SK-N-SH (cell line): ENCODE measurements around the gene KRT3. TPM values are rescaled to one million over a fixed set of nuclear protein-coding genes. Genes with fewer than 3 reads are reported as not detected.

ENCODE experiments used
- CTCF ChIA-PET: fragments of 300-600, 350-600 bp; formaldehyde crosslinking; extraction: SDS; loops from one replicate; lab custom pipeline; 2021; lab: Yijun Ruan, JAX
- POLR2A ChIA-PET: fragments of 350-600 bp; sonication (Branson Sonifier 250); formaldehyde crosslinking; extraction: SDS; loops from one replicate; lab custom pipeline; 2020; ENCODE audit warnings: antibody characterized with exemption, inconsistent platforms; lab: Yijun Ruan, JAX
- DNase-seq: peaks from one replicate; pipeline ENCODE4 v3.0.0; 2012
- H2AFZ ChIP-seq: fragments of 200-600 bp; sonication (generic); 2 replicates; pipeline ENCODE4 v1.8.1; 2016; ENCODE audit warnings: antibody characterized with exemption, mild to moderate bottlenecking, low read depth
- H3F3A ChIP-seq: fragments of 200-600 bp; sonication (generic); replicated peaks from 2 replicates; pipeline ENCODE3; 2016; ENCODE audit warnings: antibody characterized with exemption, mild to moderate bottlenecking; ENCODE audit not compliant: insufficient read depth
- H3K27ac ChIP-seq, 2 experiments: fragments of 200-500 bp in 1 of 2; fragments of 200-600 bp in 1 of 2; sonication (Bioruptor generic) in 1 of 2; sonication (generic), shearing (Covaris generic) in 1 of 2; 2 replicates each; pipeline versions ENCODE4 v1.5.1 to v1.6.1; 2014 to 2016; ENCODE audit warnings: low read depth in 2 of 2, inconsistent platforms in 1 of 2, low read length in 1 of 2, mild to moderate bottlenecking in 1 of 2, mixed read lengths in 1 of 2
- H3K27me3 ChIP-seq: fragments of 200-600 bp; sonication (generic), shearing (Covaris generic); 2 replicates; pipeline ENCODE4 v1.6.1; 2016; ENCODE audit warnings: mixed run types; ENCODE audit not compliant: insufficient read depth
- H3K36me3 ChIP-seq, 2 experiments: fragments of 200-500 bp in 1 of 2; fragments of 200-600 bp in 1 of 2; sonication (Bioruptor generic) in 1 of 2; sonication (generic) in 1 of 2; replicated peaks in 1 of 2; 2 replicates each; pipeline versions ENCODE3 to v1.5.1; 2014 to 2016; ENCODE audit warnings: low read length in 1 of 2, mild to moderate bottlenecking in 1 of 2; ENCODE audit not compliant: insufficient read depth in 2 of 2, control insufficient read depth in 1 of 2
- H3K4me1 ChIP-seq, 2 experiments: fragments of 200-500 bp in 1 of 2; fragments of 200-600 bp in 1 of 2; sonication (Bioruptor generic) in 1 of 2; sonication (generic), shearing (Covaris generic) in 1 of 2; 2 replicates each; pipeline versions ENCODE4 v1.5.1 to v1.6.1; 2014 to 2016; ENCODE audit warnings: low read depth in 1 of 2, low read length in 1 of 2, mixed run types in 1 of 2; ENCODE audit not compliant: insufficient read depth in 2 of 2, control insufficient read depth in 1 of 2
- H3K4me2 ChIP-seq: fragments of 200-600 bp; sonication (generic), shearing (Covaris generic); 2 replicates; pipeline ENCODE4 v1.6.1; 2017; ENCODE audit warnings: mixed run types
- H3K4me3 ChIP-seq, 2 experiments: fragments of 200-500 bp in 1 of 2; fragments of 200-600 bp in 1 of 2; sonication (Bioruptor generic) in 1 of 2; sonication (generic), shearing (Covaris generic) in 1 of 2; 2 replicates each; pipeline versions ENCODE4 v1.5.1 to v1.8.1; 2014 to 2016; ENCODE audit warnings: low read depth in 2 of 2, inconsistent platforms in 1 of 2, low read length in 1 of 2, mild to moderate bottlenecking in 1 of 2, mixed read lengths in 1 of 2, moderate library complexity in 1 of 2
- H3K79me2 ChIP-seq: fragments of 200-600 bp; sonication (generic); 2 replicates; pipeline ENCODE4 v1.8.1; 2017; ENCODE audit warnings: mild to moderate bottlenecking; ENCODE audit not compliant: insufficient read depth
- H3K9ac ChIP-seq: fragments of 200-600 bp; sonication (generic); 2 replicates; pipeline ENCODE4 v1.6.1; 2017; ENCODE audit warnings: mixed run types
- H3K9me2 ChIP-seq: fragments of 200-600 bp; sonication (generic); 2 replicates; pipeline ENCODE4 v1.6.1; 2017; ENCODE audit warnings: mixed run types
- H3K9me3 ChIP-seq: fragments of 200-600 bp; sonication (generic); 2 replicates; pipeline ENCODE4 v1.6.1; 2017; ENCODE audit warnings: mixed run types, mild to moderate bottlenecking, moderate library complexity
- H4K20me1 ChIP-seq: fragments of 200-600 bp; sonication (generic); 2 replicates; pipeline ENCODE4 v1.6.1; 2017; ENCODE audit warnings: mild to moderate bottlenecking, mixed run types; ENCODE audit not compliant: insufficient read depth
- CTCF ChIP-seq: fragments of 200-600 bp; sonication (generic); IDR thresholded peaks from 2 replicates; pipeline ENCODE4 v1.6.1; 2017; ENCODE audit warnings: antibody characterized with exemption, mild to moderate bottlenecking, moderate library complexity
- ELF1 ChIP-seq: IDR thresholded peaks from 2 replicates; pipeline ENCODE4 v1.4.0; 2012
- EP300 ChIP-seq, 2 experiments: IDR thresholded peaks; 2 replicates each; pipeline versions ENCODE4 v1.4.0 to v1.6.1; 2012; ENCODE audit warnings: borderline replicate concordance in 1 of 2, low read depth in 1 of 2, low read length in 1 of 2
- EZH2phosphoT487 ChIP-seq: fragments of 200-600 bp; sonication (generic); IDR thresholded peaks from 2 replicates; pipeline ENCODE4 v1.6.1; 2017; ENCODE audit warnings: low read depth, mixed run types, mild to moderate bottlenecking, antibody characterized with exemption, moderate library complexity, borderline replicate concordance
- FOSL2 ChIP-seq: IDR thresholded peaks from 2 replicates; pipeline ENCODE4 v1.4.0; 2012; ENCODE audit warnings: low read depth, mild to moderate bottlenecking, moderate library complexity, borderline replicate concordance
- GATA2 ChIP-seq: sonication (generic); formaldehyde crosslinking; IDR thresholded peaks from 2 replicates; pipeline ENCODE4 v1.5.0; 2020; ENCODE audit warnings: mild to moderate bottlenecking, missing genetic modification reagents
- IRF3 ChIP-seq: fragments of 150-350 bp; IDR thresholded peaks from 2 replicates; pipeline ENCODE4 v1.6.1; 2016; ENCODE audit warnings: mild to moderate bottlenecking, low read depth, low read length
- MAX ChIP-seq: IDR thresholded peaks from 2 replicates; pipeline ENCODE4 v1.4.0; 2012; ENCODE audit warnings: low read depth
- MXI1 ChIP-seq: IDR thresholded peaks from 2 replicates; pipeline ENCODE4 v1.6.1; 2012; ENCODE audit warnings: mild to moderate bottlenecking, low read depth, low read length, improper control_type of control experiment
- NRF1 ChIP-seq: IDR thresholded peaks from 2 replicates; pipeline ENCODE4 v1.6.1; 2012; ENCODE audit warnings: low read depth, mild to moderate bottlenecking, low read length
- PBX3 ChIP-seq: IDR thresholded peaks from 2 replicates; pipeline ENCODE4; 2012
- RAD21 ChIP-seq: IDR thresholded peaks from 2 replicates; pipeline ENCODE4 v1.6.1; 2012; ENCODE audit warnings: mild to moderate bottlenecking, low read length
- RCOR1 ChIP-seq: fragments of 150-350 bp; IDR thresholded peaks from 2 replicates; pipeline ENCODE4 v1.6.1; 2017; ENCODE audit warnings: antibody characterized with exemption, low read length
- RFX5 ChIP-seq: IDR thresholded peaks from 2 replicates; pipeline ENCODE4 v1.6.1; 2012; ENCODE audit warnings: mild to moderate bottlenecking, improper control_type of control experiment, low read length
- RXRA ChIP-seq: IDR thresholded peaks from 2 replicates; pipeline ENCODE4 v1.4.0; 2012; ENCODE audit warnings: low read depth, mild to moderate bottlenecking, borderline replicate concordance
- SIN3A ChIP-seq: IDR thresholded peaks from 2 replicates; pipeline ENCODE4 v1.6.1; 2012; ENCODE audit warnings: low read depth, mild to moderate bottlenecking, low read length, moderate library complexity, borderline replicate concordance
- SMC3 ChIP-seq: IDR thresholded peaks from 2 replicates; pipeline ENCODE4 v1.6.1; 2012; ENCODE audit warnings: low read depth, low read length, improper control_type of control experiment
- TCF12 ChIP-seq: IDR thresholded peaks from 2 replicates; pipeline ENCODE4 v1.4.0; 2012
- TEAD4 ChIP-seq: IDR thresholded peaks from 2 replicates; pipeline ENCODE4 v1.4.0; 2012; ENCODE audit warnings: mild to moderate bottlenecking, borderline replicate concordance; ENCODE audit not compliant: insufficient read depth
- USF2 ChIP-seq: fragments of 150-350 bp; IDR thresholded peaks from 2 replicates; pipeline ENCODE4 v1.6.1; 2017; ENCODE audit warnings: antibody characterized with exemption, low read length, low read depth, borderline replicate concordance
- YY1 ChIP-seq: IDR thresholded peaks from 2 replicates; pipeline ENCODE4 v1.4.0; 2012; ENCODE audit warnings: low read depth, mild to moderate bottlenecking
- WGBS: methylation state at CpG from one replicate; pipeline ENCODE4 v1.1.6; 2017; ENCODE audit warnings: low lambda C conversion rate; 5-methylcytosine and 5-hydroxymethylcytosine counted together
- polyA plus RNA-seq, 3 experiments: library from polyadenylated mRNA; depleted of rRNA; stranded (reverse); fragments of >200 nt; gene quantifications; 2 replicates each; pipeline ENCODE4 v1.2.3, GENCODE V29; 2012

The KRT3 gene
- polyA plus RNA-seq, 1 of the 3 experiments (the other 2 are of a cell fraction) = not detected

GRCh38 chr12:52827499-52828090 is 31.7 kb upstream of the KRT3 start:
- Histone ChIP-seq H2AFZ (no peak overlapping the region), H3K4me1 (no peaks in the 10 kb centered on the region), H3K9me3 (no peaks in the 10 kb centered on the region), H3K27me3 (peaks cover 45% of the 10 kb centered on the region), H3K27ac (no peak overlapping the region), H3K4me2 (no peak overlapping the region), H3K36me3 (no peaks in the 10 kb centered on the region), H3F3A (no peaks in the 10 kb centered on the region), H3K9ac (no peak overlapping the region), H3K79me2 (no peaks in the 10 kb centered on the region), H3K9me2 (no peaks in the 10 kb centered on the region), H4K20me1 (no peaks in the 10 kb centered on the region), H3K4me3 (no peak overlapping the region)
- no peak for DNase-seq
- WGBS = 23% methylated on average over 6 of the region's 6 CpGs
- CTCF ChIA-PET = no interaction called here
- POLR2A ChIA-PET = no interaction called here
- no peak for TF ChIP-seq RXRA
- TF ChIP-seq FOSL2 = no peak
- no peak for TF ChIP-seq RFX5
- TF ChIP-seq EP300 (IDR thresholded peaks at IDR 0.05; ENCODE audit: borderline replicate concordance in 1 of 2, low read depth in 1 of 2, low read length in 1 of 2) = no peak
- TF ChIP-seq USF2 = no peak
- TF ChIP-seq TCF12 = no peak
- no peak for TF ChIP-seq EZH2phosphoT487

- no peaks in the 10 kb centered on the region for H3K9me3 ChIP-seq
- H3K9me2 ChIP-seq = no peaks in the 10 kb centered on the region
- H3K79me2 ChIP-seq = no peaks in the 10 kb centered on the region
- ChIA-PET CTCF (interaction anchor here (1.4 kb wide), 1 partner anchor 53 kb away, joined by 4 read pairs; no protein-coding TSS in a partner anchor), POLR2A (no interaction called here)
- peaks cover 38% of the 10 kb centered on the region for H3K27me3 ChIP-seq
- H2AFZ ChIP-seq = no peak overlapping the region
- no peaks in the 10 kb centered on the region for H3K4me1 ChIP-seq
- H3K9ac ChIP-seq = no peak overlapping the region
- 42% methylated on average over 11 of the region's 11 CpGs for WGBS
- no peak overlapping the region for H3K4me3 ChIP-seq
- no peak for DNase-seq
- no peaks in the 10 kb centered on the region for H3F3A ChIP-seq
- H3K36me3 ChIP-seq = no peaks in the 10 kb centered on the region
- H4K20me1 ChIP-seq = no peaks in the 10 kb centered on the region
- no peak overlapping the region for H3K4me2 ChIP-seq
- H3K27ac ChIP-seq = no peak overlapping the region
- TF ChIP-seq ELF1 = no peak
- no peak for TF ChIP-seq RAD21
- no peak for TF ChIP-seq SIN3A
- no peak for TF ChIP-seq IRF3
- no peak for TF ChIP-seq GATA2 (CRISPR knock-in tag)
- no peak for TF ChIP-seq MAX
- TF ChIP-seq USF2 = no peak
- no peak for TF ChIP-seq PBX3
- no peak for TF ChIP-seq TEAD4
- TF ChIP-seq RCOR1 = no peak
- TF ChIP-seq TCF12 = no peak
- no peak for TF ChIP-seq MXI1
- no peak for TF ChIP-seq NRF1
- no peak for TF ChIP-seq CTCF
- TF ChIP-seq SMC3 = no peak
- TF ChIP-seq YY1 = no peak
These were observed 30.9 kb upstream of the KRT3 start for GRCh38 chr12:52826611-52827498.
